ENCODE measurements around the gene ITPR1.

The ITPR1 gene

GRCh38 chr3:4742359-4742758 lies 249.2 kb downstream of the ITPR1 start:
- intact Hi-C loops (cut with micrococcal nuclease) = no loop called here
- Mint-ChIP-seq H3K9me3 (peaks cover 11% of the 10 kb centered on the region), H3K4me1 (ENCODE audit: low read depth) (peaks cover 85% of the 10 kb centered on the region), H3K36me3 (ENCODE audit: low read depth) (peaks cover 40% of the 10 kb centered on the region), H3K4me3 (no peak overlapping the region), H3K27ac (peak overlapping the region; percentile 95), H3K27me3 (no peaks in the 10 kb centered on the region)

GRCh38 chr3:4743371-4743770 lies 250.2 kb downstream of the ITPR1 start:
- H3K4me3 Mint-ChIP-seq = no peak overlapping the region
- H3K27me3 Mint-ChIP-seq = no peaks in the 10 kb centered on the region
- peaks cover 82% of the 10 kb centered on the region for H3K4me1 Mint-ChIP-seq (ENCODE audit: low read depth)
- peaks cover 11% of the 10 kb centered on the region for H3K9me3 Mint-ChIP-seq
- H3K27ac Mint-ChIP-seq = peak overlapping the region; percentile 61
- peaks cover 33% of the 10 kb centered on the region for H3K36me3 Mint-ChIP-seq (ENCODE audit: low read depth)
- intact Hi-C loops (cut with micrococcal nuclease) = no loop called here

GRCh38 chr3:4744405-4745234 lies 251.5 kb downstream of the ITPR1 start:
- Mint-ChIP-seq H3K9me3 (peaks cover 3% of the 10 kb centered on the region), H3K36me3 (ENCODE audit: low read depth) (peaks cover 21% of the 10 kb centered on the region), H3K27me3 (no peaks in the 10 kb centered on the region), H3K4me1 (ENCODE audit: low read depth) (peaks cover 82% of the 10 kb centered on the region), H3K4me3 (no peak overlapping the region), H3K27ac (peak overlapping the region; percentile 58)
- intact Hi-C loops (cut with micrococcal nuclease) = loop anchor here (5.0 kb wide), 1 partner anchor 83 kb away; no protein-coding TSS in a partner anchor

GRCh38 chr3:4745235-4745610 lies 252.1 kb downstream of the ITPR1 start:
- peaks cover 77% of the 10 kb centered on the region for H3K4me1 Mint-ChIP-seq (ENCODE audit: low read depth)
- H3K27ac Mint-ChIP-seq = peak overlapping the region; percentile 58
- no peaks in the 10 kb centered on the region for H3K27me3 Mint-ChIP-seq
- no peaks in the 10 kb centered on the region for H3K9me3 Mint-ChIP-seq
- intact Hi-C loops (cut with micrococcal nuclease) = loop anchor here (5.0 kb wide), 1 partner anchor 82 kb away; no protein-coding TSS in a partner anchor
- H3K4me3 Mint-ChIP-seq = no peak overlapping the region
- peaks cover 18% of the 10 kb centered on the region for H3K36me3 Mint-ChIP-seq (ENCODE audit: low read depth)

GRCh38 chr3:4746241-4746958 lies 253.3 kb downstream of the ITPR1 start:
- H3K4me3 Mint-ChIP-seq = no peak overlapping the region
- H3K4me1 Mint-ChIP-seq (ENCODE audit: low read depth) = peaks cover 77% of the 10 kb centered on the region
- H3K27me3 Mint-ChIP-seq = no peaks in the 10 kb centered on the region
- H3K9me3 Mint-ChIP-seq = no peaks in the 10 kb centered on the region
- H3K27ac Mint-ChIP-seq = peak overlapping the region; percentile 2
- H3K36me3 Mint-ChIP-seq (ENCODE audit: low read depth) = peaks cover 18% of the 10 kb centered on the region
- intact Hi-C loops (cut with micrococcal nuclease) = loop anchor here (5.0 kb wide), 1 partner anchor 81 kb away; no protein-coding TSS in a partner anchor

- H3K27ac Mint-ChIP-seq = peak overlapping the region; percentile 38
- no peak overlapping the region for H3K4me3 Mint-ChIP-seq
- no peaks in the 10 kb centered on the region for H3K9me3 Mint-ChIP-seq
- H3K4me1 Mint-ChIP-seq (ENCODE audit: low read depth) = peaks cover 80% of the 10 kb centered on the region
- peaks cover 23% of the 10 kb centered on the region for H3K36me3 Mint-ChIP-seq (ENCODE audit: low read depth)
- no peaks in the 10 kb centered on the region for H3K27me3 Mint-ChIP-seq
- intact Hi-C loops (cut with micrococcal nuclease) = loop anchor here (5.0 kb wide), 1 partner anchor 79 kb away; no protein-coding TSS in a partner anchor
These were observed 255.0 kb downstream of the ITPR1 start for GRCh38 chr3:4748127-4748526.

GRCh38 chr3:4748701-4749378 lies 255.7 kb downstream of the ITPR1 start:
- no peaks in the 10 kb centered on the region for H3K27me3 Mint-ChIP-seq
- intact Hi-C loops (cut with micrococcal nuclease) = loop anchor here (5.0 kb wide), 1 partner anchor 78 kb away; no protein-coding TSS in a partner anchor
- H3K4me1 Mint-ChIP-seq (ENCODE audit: low read depth) = peaks cover 83% of the 10 kb centered on the region
- H3K36me3 Mint-ChIP-seq (ENCODE audit: low read depth) = peaks cover 23% of the 10 kb centered on the region
- peak overlapping the region; percentile 38 for H3K27ac Mint-ChIP-seq
- H3K4me3 Mint-ChIP-seq = peak overlapping the region; percentile 55
- no peaks in the 10 kb centered on the region for H3K9me3 Mint-ChIP-seq

- Mint-ChIP-seq H3K36me3 (ENCODE audit: low read depth) (peaks cover 23% of the 10 kb centered on the region), H3K4me3 (no peak overlapping the region), H3K27ac (no peak overlapping the region), H3K27me3 (no peaks in the 10 kb centered on the region), H3K4me1 (ENCODE audit: low read depth) (peaks cover 85% of the 10 kb centered on the region), H3K9me3 (no peaks in the 10 kb centered on the region)
- intact Hi-C loops (cut with micrococcal nuclease) = loop anchor here (5.0 kb wide), 1 partner anchor 78 kb away; no protein-coding TSS in a partner anchor
These were observed 256.4 kb downstream of the ITPR1 start for GRCh38 chr3:4749567-4750002.

- intact Hi-C loops (cut with micrococcal nuclease) = no loop called here
- peaks cover 16% of the 10 kb centered on the region for H3K36me3 Mint-ChIP-seq (ENCODE audit: low read depth)
- no peaks in the 10 kb centered on the region for H3K9me3 Mint-ChIP-seq
- H3K27me3 Mint-ChIP-seq = no peaks in the 10 kb centered on the region
- H3K4me3 Mint-ChIP-seq = peak overlapping the region; percentile 58
- H3K4me1 Mint-ChIP-seq (ENCODE audit: low read depth) = peaks cover 83% of the 10 kb centered on the region
- peak overlapping the region; percentile 89 for H3K27ac Mint-ChIP-seq
These were observed 257.3 kb downstream of the ITPR1 start for GRCh38 chr3:4750306-4750968.

GRCh38 chr3:4751029-4751501 lies 257.9 kb downstream of the ITPR1 start:
- intact Hi-C loops (cut with micrococcal nuclease) = loop anchor here (1.0 kb wide), 1 partner anchor 10 kb away; no protein-coding TSS in a partner anchor
- Mint-ChIP-seq H3K4me1 (ENCODE audit: low read depth) (peaks cover 88% of the 10 kb centered on the region), H3K27me3 (no peaks in the 10 kb centered on the region), H3K9me3 (no peaks in the 10 kb centered on the region), H3K36me3 (ENCODE audit: low read depth) (peaks cover 10% of the 10 kb centered on the region), H3K4me3 (peak overlapping the region; percentile 58), H3K27ac (peak overlapping the region; percentile 89)

- Mint-ChIP-seq H3K4me1 (ENCODE audit: low read depth) (peaks cover 88% of the 10 kb centered on the region), H3K27ac (peak overlapping the region; percentile 89), H3K27me3 (no peaks in the 10 kb centered on the region), H3K36me3 (ENCODE audit: low read depth) (peaks cover 5% of the 10 kb centered on the region), H3K4me3 (peak overlapping the region; percentile 58), H3K9me3 (no peaks in the 10 kb centered on the region)
- intact Hi-C loops (cut with micrococcal nuclease) = loop anchor here (1.0 kb wide), 1 partner anchor 10 kb away; no protein-coding TSS in a partner anchor
These were observed 258.5 kb downstream of the ITPR1 start for GRCh38 chr3:4751502-4752101.

GRCh38 chr3:4752201-4753072 lies 259.3 kb downstream of the ITPR1 start:
- Mint-ChIP-seq H3K27me3 (no peaks in the 10 kb centered on the region), H3K27ac (peak overlapping the region; percentile 89), H3K4me3 (no peak overlapping the region), H3K36me3 (ENCODE audit: low read depth) (peaks cover 5% of the 10 kb centered on the region), H3K9me3 (no peaks in the 10 kb centered on the region), H3K4me1 (ENCODE audit: low read depth) (peaks cover 81% of the 10 kb centered on the region)
- intact Hi-C loops (cut with micrococcal nuclease) = no loop called here

All from dendritic cell treated with granulocyte-macrophage colony-stimulating factor and Interleukin-4, amounts not matched to agents 40 ng/mL and 50 ng/mL, for 4 days (primary cell).